Measurements from ENCODE around the gene MEOX2. TPM values are rescaled to one million over a fixed set of nuclear protein-coding genes. Genes with fewer than 3 reads are reported as not detected.

The MEOX2 gene
- polyA plus RNA-seq, 2 of the 4 experiments (the other 2 are of a cell fraction), result not detected

- ChIA-PET CTCF (no interaction called here), POLR2A (no interaction called here)
- WGBS (ENCODE audit: missing lambda C conversion rate), result 51% methylated on average over 2 of the region's 2 CpGs
Observed at GRCh38 chr7:15675379-15675778, 11.1 kb downstream of the MEOX2 start.

GRCh38 chr7:15674586-15674985, 11.9 kb downstream of the MEOX2 start:
- no peak for DNase-seq (ENCODE audit: low read depth in 1 of 2, low spot score in 1 of 2)
- FAIRE-seq, result no peak
- ATAC-seq, result no peak
- no peaks in the 10 kb centered on the region for H3K4me1 ChIP-seq
- POLR2A ChIA-PET, result no interaction called here
- no peaks in the 10 kb centered on the region for H3K9me3 ChIP-seq
- H3K27ac ChIP-seq, result no peak overlapping the region
- H3K4me2 ChIP-seq, result no peak overlapping the region
- no peak overlapping the region for H3K4me3 ChIP-seq
- CTCF ChIA-PET, result no interaction called here
- TF ChIP-seq MYC (IDR thresholded peaks at IDR 0.05; ENCODE audit: borderline replicate concordance, low read length) (no peak), BHLHE40 (IDR thresholded peaks at IDR 0.05; ENCODE audit: low read depth, low read length) (no peak), FOXS1 (CRISPR knock-in tag; IDR thresholded peaks at IDR 0.05) (no peak), HDAC2 (IDR thresholded peaks at IDR 0.05) (no peak), ZFP36 (IDR thresholded peaks at IDR 0.05; ENCODE audit: borderline replicate concordance, partially characterized antibody) (no peak), TP53 (CRISPR knock-in tag; IDR thresholded peaks at IDR 0.05) (no peak), BCL3 (IDR thresholded peaks at IDR 0.05) (no peak), ZC3H11A (IDR thresholded peaks at IDR 0.05) (no peak), SMC3 (IDR thresholded peaks at IDR 0.05) (no peak), KDM1A (IDR thresholded peaks at IDR 0.05; ENCODE audit: low read depth) (no peak), CBX8 (IDR thresholded peaks at IDR 0.05) (no peak), E2F6 (IDR thresholded peaks at IDR 0.05; ENCODE audit: borderline replicate concordance, low read depth) (no peak), CBX2 (IDR thresholded peaks at IDR 0.05; ENCODE audit: borderline replicate concordance, low read depth) (no peak), USF2 (IDR thresholded peaks at IDR 0.05) (no peak), GATA3 (IDR thresholded peaks at IDR 0.05; ENCODE audit: borderline replicate concordance) (no peak), MAZ (IDR thresholded peaks at IDR 0.05; ENCODE audit: borderline replicate concordance, low read depth, low read length) (no peak), NPAS2 (CRISPR knock-in tag; IDR thresholded peaks at IDR 0.05; ENCODE audit: borderline replicate concordance) (no peak), TFCP2L1 (CRISPR knock-in tag; IDR thresholded peaks at IDR 0.05) (no peak), HMGXB4 (CRISPR knock-in tag; IDR thresholded peaks at IDR 0.05; ENCODE audit: borderline replicate concordance) (no peak), JUNB (IDR thresholded peaks at IDR 0.05) (no peak)

More at GRCh38 chr7:15675379-15675778, 11.1 kb downstream of the MEOX2 start:
- no peak overlapping the region for H3K27ac ChIP-seq
- no peak for DNase-seq (ENCODE audit: low read depth in 1 of 2, low spot score in 1 of 2)
- H3K4me1 ChIP-seq, result no peaks in the 10 kb centered on the region
- no peak for ATAC-seq
- no peaks in the 10 kb centered on the region for H3K9me3 ChIP-seq
- no peak for FAIRE-seq
- no peak overlapping the region for H3K4me2 ChIP-seq
- H3K4me3 ChIP-seq, result no peak overlapping the region
- TF ChIP-seq RCOR1 (IDR thresholded peaks at IDR 0.05; ENCODE audit: low read depth, low read length), result no peak
- no peak for TF ChIP-seq USF2 (IDR thresholded peaks at IDR 0.05)
- TF ChIP-seq NFE2L2 (conservative IDR thresholded peaks at IDR 0.05; ENCODE audit: low read length), result no peak

Data from A549 (cell line).